K562 (cell line): ENCODE measurements around the gene MYO1A. TPM values are rescaled to one million over a fixed set of nuclear protein-coding genes. Genes with fewer than 3 reads are reported as not detected.

ENCODE experiments used
- ATAC-seq: fragments of 200-7000 bp; cut with Tn5 transposase; 3 replicates; pipeline ENCODE4 v1.9.1; 2020; ENCODE audit warnings: moderate library complexity
- BruUV-seq: library from RNA; stranded (reverse); fragments of 400-500 nt; replicated peaks from 2 replicates; lab custom pipeline; 2021; lab: Mats Ljungman, UMichigan
- CTCF ChIA-PET: fragments of 300-600 bp; formaldehyde crosslinking; extraction: SDS; loops from one replicate; lab custom pipeline; 2021; ENCODE audit warnings: low intra/inter-chr PET ratio; lab: Yijun Ruan, JAX
- POLR2A ChIA-PET: fragments of 300-600, 350-650 bp; sonication (Branson Sonifier 250); formaldehyde crosslinking; extraction: SDS; loops from one replicate; lab custom pipeline; 2021; ENCODE audit warnings: antibody characterized with exemption, inconsistent platforms; lab: Yijun Ruan, JAX
- DNase-seq, 4 experiments: peaks; one replicate each; pipeline versions ENCODE4 v3.0.0 to v3.0.0-alpha.2; 2011 to 2018; ENCODE audit warnings: low spot score in 3 of 4, mixed read lengths in 3 of 4; ENCODE audit errors: extremely low read depth in 1 of 4
- FAIRE-seq: peaks from 2 replicates; lab custom pipeline; 2011; peaks lifted over from hg19 to GRCh38; lab: Jason Lieb, UNC
- H2AFZ ChIP-seq: 2 replicates; pipeline ENCODE4 v1.6.0; 2011; ENCODE audit warnings: low read depth, low read length, control low read depth, inconsistent platforms
- H3K27ac ChIP-seq: fragments of 200-600 bp; 3 replicates; pipeline ENCODE4 v1.8.0; 2011; ENCODE audit warnings: low read depth, mild to moderate bottlenecking, control low read depth, inconsistent platforms, low read length, moderate library complexity, mixed read lengths; ENCODE audit errors: extremely low read depth
- H3K27me3 ChIP-seq, 2 experiments: fragments of 300-600 bp in 1 of 2; 2 replicates in 1 of 2; 3 replicates in 1 of 2; pipeline versions ENCODE4 v1.6.0 to v1.8.0; 2011; ENCODE audit warnings: inconsistent platforms in 2 of 2, low read length in 2 of 2, mild to moderate bottlenecking in 1 of 2, mixed read lengths in 1 of 2, moderate library complexity in 1 of 2; ENCODE audit not compliant: control insufficient read depth in 2 of 2, insufficient read depth in 2 of 2
- H3K36me3 ChIP-seq: fragments of 300-600 bp; 3 replicates; pipeline ENCODE4 v1.8.0; 2011; ENCODE audit warnings: mild to moderate bottlenecking, low read length, inconsistent platforms; ENCODE audit not compliant: control insufficient read depth, insufficient read depth
- H3K4me1 ChIP-seq, 2 experiments: fragments of 200-600 bp in 1 of 2; replicated peaks in 1 of 2; 2 replicates in 1 of 2; 3 replicates in 1 of 2; pipeline versions ENCODE4 v1.5.1 to v1.8.0; 2011; ENCODE audit warnings: inconsistent platforms in 2 of 2, low read length in 2 of 2, mild to moderate bottlenecking in 1 of 2, mixed read lengths in 1 of 2, moderate library complexity in 1 of 2; ENCODE audit not compliant: control insufficient read depth in 2 of 2, insufficient read depth in 2 of 2
- H3K4me2 ChIP-seq: 2 replicates; pipeline ENCODE4 v1.6.1; 2011; ENCODE audit warnings: low read length, control low read depth, inconsistent platforms, mixed read lengths; ENCODE audit not compliant: insufficient read depth
- H3K4me3 ChIP-seq: fragments of 200-600 bp; sonication (generic), shearing (Covaris generic); 2 replicates; pipeline ENCODE4 v1.5.1; 2016; ENCODE audit warnings: control low read depth, inconsistent platforms
- H3K79me2 ChIP-seq: fragments of 200-600 bp; 3 replicates; pipeline ENCODE4 v1.8.0; 2011; ENCODE audit warnings: low read length, inconsistent platforms; ENCODE audit not compliant: control insufficient read depth, insufficient read depth
- H3K9ac ChIP-seq, 2 experiments: 2 replicates each; pipeline versions ENCODE4 v1.6.0 to v1.6.1; 2011; ENCODE audit warnings: low read depth in 2 of 2, low read length in 2 of 2, control low read depth in 1 of 2, inconsistent platforms in 1 of 2, mild to moderate bottlenecking in 1 of 2, mixed read lengths in 1 of 2; ENCODE audit not compliant: insufficient read depth in 1 of 2
- H3K9me1 ChIP-seq: one replicate; pipeline ENCODE4 v1.6.0; 2011; ENCODE audit warnings: inconsistent platforms, mild to moderate bottlenecking, low read length, moderate library complexity; ENCODE audit not compliant: control insufficient read depth, insufficient read depth
- H3K9me3 ChIP-seq: replicated peaks from 2 replicates; pipeline ENCODE4 v1.5.1; 2011; ENCODE audit warnings: low read depth, low read length, inconsistent platforms; ENCODE audit not compliant: control insufficient read depth, insufficient read depth
- H4K20me1 ChIP-seq: replicated peaks from 2 replicates; pipeline ENCODE4 v1.6.1; 2011; ENCODE audit warnings: low read length, inconsistent platforms, mixed read lengths; ENCODE audit not compliant: control insufficient read depth, insufficient read depth
- BRD9 ChIP-seq: fragments of 450-650 bp; IDR thresholded peaks from 2 replicates; pipeline ENCODE4 v1.6.1; 2018; ENCODE audit warnings: low read depth; ENCODE audit not compliant: partially characterized antibody
- C11orf30 ChIP-seq: fragments of 450-650 bp; IDR thresholded peaks from 2 replicates; pipeline ENCODE4 v1.6.1; 2016; ENCODE audit warnings: low read depth, mild to moderate bottlenecking
- KLF6 ChIP-seq: fragments of 250-450 bp; sonication (Bioruptor Pico); IDR thresholded peaks from 2 replicates; pipeline ENCODE4 v1.4.0; 2020; ENCODE audit warnings: mild to moderate bottlenecking, moderate library complexity, borderline replicate concordance
- YY1 ChIP-seq, 3 experiments: IDR thresholded peaks; 2 replicates each; pipeline ENCODE4 v1.6.1; 2011; ENCODE audit warnings: low read length in 2 of 3, mild to moderate bottlenecking in 2 of 3, moderate library complexity in 2 of 3, borderline replicate concordance in 1 of 3, control low read depth in 1 of 3, low read depth in 1 of 3; ENCODE audit not compliant: insufficient read depth in 3 of 3, insufficient replicate concordance in 2 of 3, control insufficient read depth in 1 of 3, insufficient read length in 1 of 3; ENCODE audit errors: extremely low read depth in 1 of 3
- ZNF146 ChIP-seq: IDR thresholded peaks from one replicate; pipeline ENCODE4 v1.6.1; 2018; ENCODE audit warnings: missing compliant biosample characterization; ENCODE audit not compliant: unreplicated experiment
- ZNF316 ChIP-seq: fragments of 450-650 bp; IDR thresholded peaks from 2 replicates; pipeline ENCODE4 v1.6.1; 2016
- WGBS: fragments of 100-300 bp; shearing (Covaris generic); methylation state at CpG from one replicate; pipeline ENCODE4 v1.1.6; 2016; ENCODE audit warnings: low coverage, mixed read lengths; ENCODE audit not compliant: insufficient coverage; ENCODE audit errors: missing lambda C conversion rate; 5-methylcytosine and 5-hydroxymethylcytosine counted together
- in situ Hi-C: fragments of 300-500 bp; cut with MboI; formaldehyde crosslinking; loops from 4 replicates; pipeline ENCODE4 v1.15.0; 2018; ENCODE audit warnings: inconsistent platforms, mixed read lengths
- intact Hi-C: fragments of 100-400 bp; cut with micrococcal nuclease; formaldehyde crosslinking; loops from 2 replicates; pipeline ENCODE4 v1.14.2; 2022
- polyA plus RNA-seq, 8 experiments: library from polyadenylated mRNA; depleted of rRNA in 4 of 8; stranded (reverse) in 5 of 8; unstranded in 3 of 8; fragments of >200 nt; fragmentation: Nextera tagmentation in 2 of 8; fragmentation: Illumina TruSeq in 1 of 8; extraction: Ambion mirVana in 2 of 8; extraction: Trizol in 1 of 8; gene quantifications; 2 replicates each; pipeline versions ENCODE4 v1.2.1 to v1.2.3, GENCODE V29; 2011 to 2014; ENCODE audit warnings: inconsistent platforms in 1 of 8, missing spikeins in 1 of 8
- total RNA-seq, 7 experiments: library from RNA; depleted of rRNA in 6 of 7; stranded (reverse); fragments of >200 nt in 6 of 7; fragmentation: Illumina TruSeq in 2 of 7; extraction: Trizol in 2 of 7; gene quantifications; 2 replicates each; pipeline versions ENCODE4 v1.2.1 to v1.2.3, GENCODE V29; 2011 to 2021; ENCODE audit warnings: low replicate concordance in 1 of 7

Gene MYO1A
- total and polyA plus RNA-seq, 9 of the 15 experiments (the other 6 are each of a cell fraction or from before 2014, with no cell fraction given), result 0.03 to 0.29 (median 0.14) TPM; not detected in 2

DNA sequence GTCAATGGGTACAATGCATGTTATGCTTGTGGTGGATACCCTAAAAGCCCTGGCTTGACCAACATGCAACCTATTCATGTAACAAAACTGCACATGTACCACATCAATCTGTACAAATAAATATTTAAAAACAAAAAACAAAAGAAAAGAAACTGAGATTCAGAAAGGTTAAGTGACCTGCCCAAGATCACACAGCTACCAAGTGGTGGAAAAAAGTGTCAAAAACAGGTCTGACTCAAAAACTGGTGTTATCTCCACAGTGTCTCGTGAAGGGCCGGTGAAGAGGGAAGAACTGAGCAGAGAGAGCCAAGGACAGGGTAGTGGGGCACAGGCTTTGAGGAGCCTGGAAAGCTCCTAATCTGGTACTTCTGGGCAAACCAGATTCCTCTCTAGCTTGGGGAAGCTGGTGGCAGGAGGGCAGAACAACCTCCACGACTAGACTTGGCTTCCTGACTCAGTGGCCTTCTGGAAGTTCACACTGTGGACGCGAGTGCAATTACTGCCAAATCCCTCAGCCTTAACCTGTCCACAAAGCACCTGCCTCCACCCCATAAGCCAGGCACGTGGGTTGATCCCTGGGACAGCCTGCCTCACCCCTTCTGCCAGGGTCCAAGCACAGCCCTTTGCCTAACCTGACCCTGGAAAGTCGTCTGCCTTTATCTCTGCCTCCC, 59.1 kb downstream of the MYO1A start (continued):
- TF ChIP-seq KLF6 (CRISPR knock-in tag) (no peak), BRD9 (peak; percentile 88)

DNA sequence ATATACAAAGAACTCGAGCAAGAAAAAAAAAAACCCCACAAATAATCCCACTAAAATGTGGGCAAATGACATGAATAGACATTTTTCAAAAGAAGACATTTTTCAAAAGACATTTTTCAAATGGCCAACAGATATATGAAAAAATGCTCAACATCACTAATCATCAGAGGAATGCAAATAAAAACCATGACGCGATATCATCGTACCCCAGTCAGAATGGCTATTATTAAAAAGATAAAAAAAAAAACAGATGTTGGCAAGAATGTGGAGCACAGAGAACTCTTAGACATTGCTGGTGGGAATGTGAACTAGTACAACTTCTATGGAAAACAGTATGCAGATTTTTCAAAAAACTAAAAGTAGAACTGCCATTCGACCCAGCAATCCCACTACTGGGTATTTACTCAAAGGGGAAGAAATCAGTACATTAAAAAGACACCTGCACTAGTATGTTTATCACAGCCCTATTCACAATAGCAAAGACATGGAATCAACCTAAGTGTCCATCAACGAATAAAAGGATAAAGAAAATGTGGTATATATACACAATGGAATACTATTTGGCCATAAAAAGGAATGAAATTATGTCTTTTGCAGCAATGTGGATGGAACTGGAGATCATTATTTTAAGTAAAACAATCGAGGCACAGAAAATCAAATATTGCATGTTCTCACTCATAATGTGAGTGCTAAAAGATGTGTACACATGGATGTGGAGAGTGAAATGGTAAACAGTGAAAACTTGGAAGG, 59.9 kb downstream of the MYO1A start:
- no peak overlapping the region for H3K27ac ChIP-seq
- in situ Hi-C loops, result loop anchor here (5.0 kb wide), 1 partner anchor 43 kb away; no protein-coding TSS in a partner anchor
- no peak for FAIRE-seq

More for the DNA sequence above, 59.9 kb downstream of the MYO1A start:
- ChIA-PET CTCF (no interaction called here), POLR2A (interaction anchor here (0.6 to 2.1 kb wide), 5 partner anchors 11 to 558 kb away, joined by 3 to 10 read pairs (median 4); partner anchors contain the start of gene NACA)
- Histone ChIP-seq H3K4me3 (no peak overlapping the region), H4K20me1 (no peaks in the 10 kb centered on the region), H2AFZ (no peak overlapping the region), H3K4me1 (peaks cover 33 to 54% of the 10 kb centered on the region in 2 experiments), H3K36me3 (no peaks in the 10 kb centered on the region), H3K4me2 (no peak overlapping the region), H3K79me2 (no peaks in the 10 kb centered on the region), H3K27me3 (no peaks in the 10 kb centered on the region), H3K9me3 (no peaks in the 10 kb centered on the region), H3K9ac (no peak overlapping the region), H3K9me1 (no peaks in the 10 kb centered on the region)
- DNase-seq, result no peak
- no TSS peak for BruUV-seq
- 69% methylated on average over 7 of the region's 7 CpGs for WGBS
- TF ChIP-seq C11orf30 (peak; percentile 9; the same call in 1 of the 2 replicates), YY1 (IDR thresholded peaks at IDR 0.05; ENCODE audit: borderline replicate concordance in 1 of 3, control insufficient read depth in 1 of 3, extremely low read depth in 1 of 3, insufficient read depth in 3 of 3, insufficient read length in 1 of 3, insufficient replicate concordance in 2 of 3, low read depth in 1 of 3, low read length in 2 of 3) (no peak), ZNF146 (CRISPR knock-in tag) (peak; percentile 62), ZNF316 (peak; percentile 38)
- ATAC-seq, result no peak
- intact Hi-C loops, result loop anchor here (2.0 to 5.0 kb wide), 3 partner anchors 17 to 233 kb away; partner anchors contain the start of genes SDR9C7 and ZBTB39
